Measurements from ENCODE around the gene WDR45B.

The WDR45B gene

DNA sequence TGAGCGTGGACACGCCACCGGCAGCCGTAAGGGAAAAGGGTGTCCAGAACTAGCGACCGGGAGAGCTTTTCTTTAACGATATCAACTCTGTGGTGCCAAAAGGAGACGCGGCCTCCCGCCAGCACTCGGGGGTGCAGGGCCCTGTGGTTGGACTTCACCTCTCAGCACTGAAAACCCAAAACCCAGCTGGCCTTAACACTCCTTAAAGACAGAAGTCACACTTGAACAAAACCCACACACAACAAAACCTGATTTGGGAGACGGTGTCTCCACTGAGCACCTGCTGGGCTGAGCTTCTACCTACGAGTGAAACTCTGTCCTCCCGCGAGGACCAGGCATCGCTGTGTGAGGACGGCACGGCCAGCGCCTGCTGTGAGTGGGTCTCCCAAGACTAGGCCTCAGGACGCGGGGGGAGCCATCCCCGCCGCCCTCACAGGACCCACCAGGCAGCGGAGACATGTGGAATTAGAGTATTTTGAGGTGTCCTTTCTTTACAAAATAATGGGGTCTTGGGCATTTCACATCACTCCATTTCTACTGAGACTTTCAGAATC lies 46.7 kb downstream of the WDR45B start:
- in situ Hi-C loops (cut with MboI; ENCODE audit: low sequenced_read_pairs): no loop called here

DNA sequence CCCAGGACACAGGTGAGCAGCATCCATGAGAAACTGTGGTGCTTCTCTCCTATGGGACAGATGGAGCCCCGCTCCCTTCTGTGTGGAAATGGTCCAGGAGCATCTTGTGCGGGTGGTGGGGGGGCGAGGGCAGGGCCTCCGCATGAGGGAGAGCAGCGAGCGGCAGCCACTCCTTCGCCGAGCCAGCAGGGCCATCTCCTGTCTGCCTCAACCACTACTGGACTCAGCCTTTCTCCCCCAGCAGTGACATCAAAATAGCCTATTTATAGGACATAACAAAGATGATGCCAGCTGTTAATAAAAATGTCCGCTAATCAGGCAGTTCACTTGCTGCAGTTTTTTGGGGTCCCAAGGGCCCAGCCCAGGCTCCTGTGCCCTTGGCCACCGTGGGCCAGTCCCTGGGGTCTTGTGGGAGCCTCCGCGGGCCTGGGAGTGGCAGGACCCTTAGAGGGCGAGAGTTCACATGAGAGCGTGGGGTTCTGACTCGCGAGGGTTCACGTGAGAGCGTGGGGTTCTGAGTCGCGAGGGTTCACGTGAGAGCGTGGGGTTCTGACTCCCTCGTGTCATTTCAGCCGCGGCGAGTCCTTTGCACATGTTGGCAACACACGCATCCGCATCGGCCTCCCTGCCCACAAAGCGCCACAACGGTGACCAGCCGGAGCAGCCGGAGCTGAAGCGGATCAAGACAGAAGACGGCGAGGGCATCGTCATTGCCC lies 47.4 kb downstream of the WDR45B start:
- in situ Hi-C loops (cut with MboI; ENCODE audit: low sequenced_read_pairs): no loop called here

DNA sequence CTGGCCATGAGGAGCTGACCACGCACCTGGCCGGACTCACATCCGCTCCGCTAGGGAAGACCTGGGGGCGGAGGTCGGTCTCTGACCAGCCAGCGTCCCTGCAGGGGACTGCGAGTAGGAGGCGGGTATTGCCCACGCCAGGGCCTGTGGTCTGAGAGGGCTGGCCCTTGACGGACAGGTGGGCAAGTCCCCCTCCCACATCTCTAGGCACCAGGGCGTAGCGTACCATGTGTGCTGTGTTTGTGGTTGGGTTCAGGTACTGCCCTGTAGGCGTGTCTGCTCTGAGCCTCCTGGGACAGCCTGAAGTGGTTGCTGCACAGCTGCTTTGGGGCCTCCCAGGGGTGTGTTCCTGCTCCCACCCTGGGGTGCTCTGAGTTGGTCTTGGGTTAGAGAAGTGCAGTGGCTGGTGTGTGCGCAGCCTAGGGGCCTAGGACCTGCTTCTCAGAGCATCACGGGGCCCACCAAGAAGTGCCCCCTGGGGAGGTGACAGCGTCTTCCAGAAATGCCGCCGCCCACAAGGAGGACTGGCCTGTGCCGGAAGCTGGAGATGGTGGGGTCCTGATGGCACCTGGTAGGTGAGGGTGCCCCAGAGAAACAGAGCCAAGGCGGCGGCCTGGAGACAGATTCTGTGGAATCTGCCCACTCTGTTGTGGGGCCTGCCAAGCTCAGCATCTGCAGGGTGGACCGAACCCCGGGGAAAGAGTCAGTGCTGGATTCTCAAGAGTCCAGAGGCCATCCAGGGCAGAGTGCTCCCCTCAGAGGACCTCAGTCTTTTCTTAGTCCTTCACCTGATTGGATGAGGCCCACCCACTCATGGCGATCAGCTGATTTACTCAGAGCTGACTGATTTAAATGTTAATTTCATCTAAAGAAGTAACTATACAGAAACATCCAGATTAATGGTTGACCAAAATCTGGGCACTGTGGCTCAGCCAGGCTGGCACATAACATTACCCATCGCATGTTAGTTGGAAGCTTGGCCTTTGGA lies 48.3 kb downstream of the WDR45B start:
- in situ Hi-C loops (cut with MboI; ENCODE audit: low sequenced_read_pairs): no loop called here

DNA sequence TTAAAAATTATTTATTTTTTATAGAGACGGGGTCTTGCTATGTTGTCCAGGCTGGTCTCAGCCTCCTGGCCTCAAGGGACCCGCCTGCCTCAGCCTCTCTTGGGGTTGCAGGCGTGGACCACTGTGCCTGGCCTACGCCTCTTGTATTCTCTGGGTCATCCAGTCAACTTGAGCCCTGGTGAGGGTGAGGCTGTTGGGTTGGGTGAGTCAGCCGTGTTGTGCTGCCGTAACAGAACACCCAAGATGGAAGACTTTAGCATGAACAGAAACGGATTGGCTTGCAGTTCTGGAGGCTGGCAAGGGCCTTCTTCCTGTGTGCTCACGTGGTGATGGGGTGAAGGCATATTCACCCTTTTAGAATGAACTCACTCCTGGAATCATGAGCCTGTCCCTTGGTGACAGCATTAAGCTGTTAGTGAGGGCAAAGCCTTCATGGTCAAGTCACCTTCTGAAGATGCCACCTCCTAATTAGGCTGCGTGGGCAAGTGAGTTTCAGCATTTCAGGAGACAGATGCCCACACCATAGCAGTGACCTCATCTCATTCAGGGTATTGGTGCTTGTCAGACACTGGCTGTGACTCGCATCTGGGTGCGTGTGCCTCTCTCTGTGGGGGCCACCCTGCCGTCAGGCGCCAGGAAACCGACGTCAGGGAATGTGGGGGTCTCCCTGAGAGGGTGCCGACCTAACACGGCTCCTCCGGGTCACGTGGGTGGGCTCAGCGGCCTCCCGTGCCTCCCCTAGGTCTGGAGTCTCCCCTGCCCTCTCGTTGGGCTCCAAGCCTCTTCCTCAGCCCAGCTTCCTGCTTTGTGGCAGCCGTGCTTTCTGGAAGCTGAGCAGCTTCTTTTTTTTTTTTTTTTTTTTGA lies 49.8 kb downstream of the WDR45B start:
- in situ Hi-C loops (cut with MboI; ENCODE audit: low sequenced_read_pairs): no loop called here

DNA sequence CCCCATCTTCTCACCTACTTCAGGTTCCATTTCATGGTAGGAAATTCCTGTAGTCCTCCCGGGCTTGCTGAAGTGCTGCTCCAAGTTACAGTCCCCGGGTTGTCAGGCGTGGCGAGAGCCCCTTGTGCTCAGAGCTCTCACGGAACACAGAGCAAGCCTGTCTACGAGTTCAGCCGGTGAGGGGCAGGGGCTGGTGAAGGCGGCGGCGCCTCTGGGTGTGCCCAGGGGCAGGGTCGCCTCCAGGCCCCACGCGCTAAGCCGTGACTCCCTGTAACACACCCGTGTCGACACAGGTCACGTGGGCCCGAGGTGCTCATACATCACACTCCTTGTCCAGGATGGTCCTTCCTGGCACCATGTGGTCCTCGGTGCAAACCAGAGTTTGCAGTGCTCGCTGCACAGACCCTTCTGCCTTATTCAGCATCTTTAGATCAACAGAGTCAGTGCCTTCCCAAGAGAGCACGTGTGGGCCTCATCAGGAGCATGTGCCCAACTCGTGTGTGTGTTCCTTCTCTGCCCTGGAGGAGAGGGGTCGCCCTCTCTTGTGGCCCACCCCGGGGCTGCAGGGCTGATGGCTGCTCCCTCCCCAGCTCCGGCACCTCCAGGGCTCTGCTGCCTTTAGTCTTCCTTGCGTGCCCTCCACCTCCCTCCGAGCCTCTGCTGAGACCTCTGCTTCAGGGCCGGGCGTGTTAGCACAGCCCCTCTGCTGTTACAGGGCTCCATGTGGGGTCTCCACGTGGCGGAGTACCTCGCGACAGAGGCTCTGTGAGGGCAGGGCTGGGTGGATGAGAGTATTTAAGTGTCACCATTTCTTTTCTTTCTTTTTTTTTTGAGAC lies 51.2 kb downstream of the WDR45B start:
- in situ Hi-C loops (cut with MboI; ENCODE audit: low sequenced_read_pairs): no loop called here

DNA sequence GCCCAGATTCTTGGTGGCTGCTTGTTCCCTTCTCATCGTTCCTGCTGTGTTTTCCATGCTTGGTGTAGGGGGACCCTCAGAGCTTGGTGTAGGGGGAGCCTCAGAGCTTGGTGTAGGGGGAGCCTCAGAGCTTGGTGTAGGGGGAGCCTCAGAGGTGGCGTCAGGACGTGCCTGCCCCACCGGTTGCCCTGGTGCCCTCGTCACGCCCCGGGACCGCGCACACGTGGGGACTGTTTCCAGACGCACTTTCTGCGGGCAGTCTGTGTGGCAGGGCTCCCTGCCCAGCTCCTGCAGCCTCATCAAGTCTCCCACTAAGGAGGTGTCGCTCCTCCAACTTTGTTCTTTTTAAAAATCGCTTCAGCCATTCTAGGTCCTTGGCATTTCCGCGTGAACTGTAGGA lies 51.9 kb downstream of the WDR45B start:
- in situ Hi-C loops (cut with MboI; ENCODE audit: low sequenced_read_pairs): no loop called here

DNA sequence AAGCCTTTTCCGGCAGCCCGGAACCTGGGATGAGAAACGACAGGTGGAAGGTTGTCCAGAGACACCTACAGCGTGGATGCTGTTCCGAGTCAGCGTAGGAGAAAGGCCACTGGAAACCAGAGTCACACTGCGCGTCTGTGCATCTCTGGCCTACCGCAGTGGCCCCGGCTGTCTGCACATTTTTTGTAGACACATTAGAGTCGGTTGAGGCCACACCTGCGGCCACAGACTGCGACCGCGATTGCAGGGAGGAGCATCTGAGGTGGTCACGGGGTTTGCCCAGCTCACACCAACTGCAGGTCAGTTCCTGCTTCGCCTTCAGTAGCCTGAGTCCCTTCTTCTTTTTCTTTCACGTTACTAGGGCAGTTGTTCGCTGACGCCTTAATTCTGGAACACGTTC lies 52.4 kb downstream of the WDR45B start:
- in situ Hi-C loops (cut with MboI; ENCODE audit: low sequenced_read_pairs): no loop called here

DNA sequence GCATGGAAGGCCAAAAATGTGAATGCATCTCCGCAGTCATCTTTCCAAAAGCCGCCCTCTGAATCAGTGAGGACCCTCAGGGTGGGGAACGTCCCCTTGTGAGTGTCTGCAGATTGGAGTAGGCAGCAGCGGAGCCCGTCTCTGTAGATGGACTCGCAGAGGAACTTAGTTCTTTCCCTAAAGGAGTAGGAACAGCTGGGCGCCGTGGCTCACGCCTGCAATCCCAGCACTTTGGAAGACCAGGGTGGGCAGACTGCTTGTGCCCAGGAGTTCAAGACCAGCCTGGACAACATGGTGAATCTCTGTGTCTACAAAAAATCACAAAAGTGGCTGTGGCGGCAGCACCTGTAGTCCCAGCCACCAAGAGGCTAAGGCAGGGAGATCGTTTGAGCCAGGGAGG lies 53.7 kb downstream of the WDR45B start:
- in situ Hi-C loops (cut with MboI; ENCODE audit: low sequenced_read_pairs): no loop called here

DNA sequence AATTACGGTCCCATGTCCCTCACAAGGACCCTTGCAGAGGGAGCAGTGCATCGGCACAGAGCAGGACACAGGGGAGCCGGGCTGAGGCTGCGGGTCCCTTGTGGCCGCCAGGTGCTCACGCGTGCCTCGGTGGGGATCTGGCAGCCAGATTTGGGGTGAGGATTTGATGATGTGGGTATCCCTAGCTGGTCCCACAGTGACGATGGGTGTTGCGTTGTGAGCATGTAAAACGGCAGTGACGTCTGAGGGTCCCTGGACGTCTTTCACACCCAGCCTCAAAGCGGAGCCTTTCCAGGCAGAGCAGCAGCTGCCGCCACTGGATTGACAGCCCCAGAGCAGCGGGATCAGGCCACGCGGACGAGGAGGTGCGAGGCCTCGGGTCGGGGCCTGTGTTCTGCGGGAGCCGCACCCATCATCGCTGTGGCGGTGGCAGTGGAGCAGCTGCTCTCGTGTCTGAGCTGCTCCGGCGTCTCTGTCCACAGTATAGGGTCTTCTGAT lies 54.6 kb downstream of the WDR45B start:
- in situ Hi-C loops (cut with MboI; ENCODE audit: low sequenced_read_pairs): no loop called here

DNA sequence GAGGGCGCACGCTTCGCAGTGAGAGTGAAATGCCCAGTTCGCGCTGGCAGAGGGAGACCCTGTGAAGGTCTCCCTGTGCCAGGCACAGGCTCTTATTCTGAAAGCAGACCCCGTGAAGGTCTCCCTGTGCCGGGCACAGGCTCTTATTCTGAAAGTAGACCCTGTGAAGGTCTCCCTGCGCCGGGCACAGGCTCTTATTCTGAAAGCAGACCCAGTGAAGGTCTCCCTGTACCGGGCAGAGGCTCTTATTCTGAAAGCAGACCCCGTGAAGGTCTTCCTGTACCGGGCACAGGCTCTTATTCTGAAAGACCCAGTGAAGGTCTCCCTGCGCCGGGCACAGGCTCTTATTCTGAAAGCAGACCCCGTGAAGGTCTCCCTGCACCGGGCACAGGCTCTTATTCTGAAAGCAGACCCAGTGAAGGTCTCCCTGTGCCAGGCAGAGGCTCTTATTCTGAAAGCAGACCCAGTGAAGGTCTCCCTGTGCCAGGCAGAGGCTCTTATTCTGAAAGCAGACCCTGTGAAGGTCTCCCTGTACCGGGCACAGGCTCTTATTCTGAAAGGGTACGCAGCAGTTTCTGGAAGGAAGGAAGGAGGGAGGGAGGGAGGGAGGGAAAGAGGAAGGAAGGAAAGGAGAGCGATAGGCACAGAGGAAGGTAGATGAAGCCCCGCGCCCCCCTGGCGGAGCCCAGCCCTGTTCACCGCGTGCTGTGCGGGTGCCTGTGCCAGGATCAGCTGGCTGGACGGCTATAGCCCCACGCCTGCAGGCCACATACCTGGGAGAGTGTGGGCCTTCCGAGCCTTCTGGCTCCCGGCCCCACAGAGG lies 55.3 kb downstream of the WDR45B start:
- in situ Hi-C loops (cut with MboI; ENCODE audit: low sequenced_read_pairs): no loop called here

DNA sequence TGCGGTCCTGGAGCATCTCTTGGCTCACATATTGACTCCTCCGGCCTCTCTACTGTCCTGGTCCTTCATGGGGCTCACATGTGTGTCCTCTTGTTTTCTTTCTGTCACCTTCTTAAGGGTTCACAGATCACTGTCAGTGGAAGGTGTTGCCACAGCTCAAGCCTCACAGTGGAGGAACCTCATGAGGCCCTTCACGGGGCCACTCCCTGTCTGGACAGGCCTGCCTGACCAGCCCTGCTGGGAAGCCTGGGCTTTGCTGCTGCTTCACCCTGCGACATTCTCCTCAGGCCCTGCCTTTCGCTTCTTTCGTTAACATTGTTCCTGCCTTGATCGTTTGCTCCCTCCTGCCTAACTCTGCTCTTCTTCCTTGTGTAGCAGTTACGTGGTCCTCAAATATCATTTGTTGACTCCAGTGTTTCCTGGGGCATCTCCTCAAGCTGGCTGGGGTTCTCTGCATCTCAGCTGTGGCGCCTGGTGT lies 55.9 kb downstream of the WDR45B start:
- in situ Hi-C loops (cut with MboI; ENCODE audit: low sequenced_read_pairs): no loop called here

DNA sequence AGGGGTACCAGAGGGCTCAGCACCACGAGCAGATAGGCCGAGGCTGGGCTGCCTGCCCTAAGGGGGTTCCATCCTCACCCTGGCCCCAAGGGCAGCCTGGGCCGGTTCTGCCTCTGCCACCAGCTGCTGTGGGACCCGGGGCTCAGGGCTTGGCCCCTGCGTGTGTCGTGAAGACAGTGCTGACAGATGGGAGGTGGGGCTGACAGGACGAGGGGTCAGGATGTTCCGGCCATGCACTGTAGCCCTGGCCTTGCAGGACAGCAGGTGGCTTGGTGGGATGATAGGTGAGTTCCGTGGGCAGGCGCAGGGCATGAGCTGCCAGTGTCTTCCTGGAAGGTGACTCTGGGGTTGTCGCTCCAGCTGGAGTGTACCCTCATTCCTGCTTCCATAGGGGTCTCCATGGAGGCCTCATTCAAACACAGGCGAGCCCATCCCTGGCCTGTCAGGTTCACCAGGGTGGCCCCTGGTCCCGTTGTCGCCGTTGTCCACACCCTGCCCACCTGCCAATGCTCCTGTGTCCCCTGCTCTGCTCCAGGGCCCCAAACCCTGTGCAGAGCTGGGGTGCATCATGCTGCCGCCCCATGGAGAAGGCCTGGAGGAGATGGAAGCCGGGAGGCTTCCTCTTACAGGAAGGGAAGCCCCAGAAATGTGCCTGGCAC lies 57.2 kb downstream of the WDR45B start:
- in situ Hi-C loops (cut with MboI; ENCODE audit: low sequenced_read_pairs): no loop called here

DNA sequence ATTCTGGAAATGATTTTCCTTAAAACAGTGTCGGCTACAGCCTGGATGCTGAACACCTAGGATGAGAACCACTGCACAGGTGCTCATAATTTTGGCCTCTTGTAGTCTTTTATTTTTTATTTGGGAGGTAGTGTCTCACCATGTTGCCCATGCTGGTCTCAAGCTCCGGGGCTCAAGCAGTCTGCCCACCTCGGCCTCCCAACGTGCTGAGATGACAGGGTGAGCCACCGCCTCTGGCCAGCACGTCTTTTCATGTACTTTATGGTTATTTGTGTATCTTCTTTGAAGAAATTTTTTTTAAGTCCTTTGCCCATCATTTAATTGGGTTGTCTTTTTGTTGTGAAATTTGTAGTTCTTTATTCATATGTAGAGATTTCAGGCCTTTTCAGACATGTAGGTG lies 58.0 kb downstream of the WDR45B start:
- in situ Hi-C loops (cut with MboI; ENCODE audit: low sequenced_read_pairs): no loop called here

DNA sequence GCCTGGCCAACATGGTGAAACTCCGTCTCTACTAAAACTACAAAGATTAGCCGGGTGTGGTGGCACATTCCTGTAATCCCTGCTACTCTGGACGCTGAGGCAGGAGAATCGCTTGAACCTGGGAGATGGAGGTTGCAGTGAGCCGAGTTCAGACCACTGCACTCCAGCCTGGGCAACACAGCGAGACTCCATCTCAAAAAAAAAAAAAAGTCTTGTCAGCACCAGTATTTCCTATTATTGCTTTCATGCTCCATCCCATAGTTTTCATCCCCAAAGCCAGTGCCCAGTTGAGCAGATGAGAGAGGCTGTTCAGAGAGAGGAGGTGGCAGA lies 58.4 kb downstream of the WDR45B start:
- in situ Hi-C loops (cut with MboI; ENCODE audit: low sequenced_read_pairs): no loop called here

DNA sequence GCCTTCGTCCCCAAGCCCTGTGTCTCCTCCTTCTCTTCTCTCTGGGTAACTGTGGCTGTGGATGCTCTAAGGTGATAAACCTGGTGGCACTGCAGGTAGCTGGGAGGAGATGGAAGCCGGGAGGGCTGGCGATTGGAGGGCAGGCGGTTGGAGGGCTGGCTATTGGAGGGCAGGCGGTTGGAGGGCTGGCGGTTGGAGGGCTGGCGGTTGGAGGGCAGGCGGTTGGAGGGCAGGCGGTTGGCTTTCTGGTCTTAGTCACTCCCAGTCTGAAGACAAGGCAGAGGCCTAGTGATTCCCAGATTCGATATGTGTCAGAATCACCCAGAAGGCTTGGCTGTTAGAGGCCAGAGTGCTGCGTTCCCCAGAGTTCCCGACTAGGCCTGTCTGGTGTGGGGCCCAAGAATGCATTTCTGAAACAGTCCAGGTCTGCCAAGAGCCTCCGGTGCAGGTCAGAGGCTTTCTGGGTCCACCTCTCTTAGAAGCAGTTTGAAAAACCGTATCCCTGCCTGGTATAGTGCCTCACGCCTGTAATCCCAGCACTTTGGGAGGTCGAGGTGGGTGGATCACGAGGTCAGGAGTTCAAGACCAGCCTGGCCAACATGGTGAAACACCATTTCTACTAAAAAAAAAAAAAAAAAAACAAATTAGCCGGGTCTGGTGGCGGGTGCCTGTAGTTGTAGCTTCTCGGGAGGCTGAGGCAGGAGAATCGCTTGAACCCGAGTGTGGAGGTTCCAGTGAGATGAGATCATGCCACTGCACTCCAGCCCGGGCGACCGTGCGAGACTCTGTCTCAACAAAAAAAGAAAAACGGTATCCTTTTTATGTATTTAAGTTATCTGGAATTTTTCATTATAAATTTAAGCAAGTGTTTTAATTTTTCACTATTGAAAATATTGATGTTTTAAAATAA lies 59.7 kb downstream of the WDR45B start:
- in situ Hi-C loops (cut with MboI; ENCODE audit: low sequenced_read_pairs): no loop called here

DNA sequence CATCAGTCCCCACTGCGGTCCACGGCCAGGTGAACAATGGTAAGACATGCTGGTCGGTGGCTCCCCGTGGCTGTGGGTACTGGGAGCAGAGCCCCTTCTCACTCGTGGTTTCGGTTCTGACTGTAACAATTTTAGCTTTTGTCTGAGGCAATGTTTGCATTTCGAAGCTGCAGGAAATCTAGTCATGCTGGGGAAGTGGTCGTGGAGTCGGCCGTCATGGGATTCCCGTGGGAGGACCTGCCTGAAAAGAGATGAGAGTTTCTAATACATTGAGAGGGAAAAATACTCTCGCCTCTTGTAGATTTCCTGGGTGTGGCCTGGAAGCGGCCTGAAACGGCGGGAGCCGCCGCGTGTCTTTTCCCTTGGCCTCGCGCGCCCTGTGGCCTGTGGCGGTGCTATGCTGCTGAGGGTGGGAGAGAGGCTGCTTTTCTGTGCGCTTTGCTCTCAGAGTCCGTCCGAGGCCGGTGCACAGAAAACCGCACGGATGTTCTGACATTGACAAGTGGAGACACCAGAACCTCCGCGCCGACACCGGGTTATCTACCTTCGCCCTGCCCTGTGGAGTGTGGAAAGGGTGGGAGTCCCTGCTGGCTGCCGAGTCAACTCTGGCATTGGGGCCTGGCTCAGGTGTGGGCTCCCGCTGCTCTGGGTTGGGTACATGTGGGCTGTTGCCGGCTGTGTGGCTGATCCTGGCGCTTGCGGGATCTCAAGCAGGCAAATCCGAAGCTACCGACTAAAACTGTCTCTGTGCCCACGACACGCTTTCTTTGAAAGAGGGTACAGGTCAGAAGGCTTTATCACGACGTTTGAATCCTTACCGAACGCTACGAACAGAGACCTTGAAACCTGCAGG lies 60.8 kb downstream of the WDR45B start:
- in situ Hi-C loops (cut with MboI; ENCODE audit: low sequenced_read_pairs): no loop called here
